ENCODE data around the gene NSUN6. TPM values are rescaled to one million over a fixed set of nuclear protein-coding genes. Genes with fewer than 3 reads are reported as not detected.

Gene NSUN6
- total RNA-seq, 6 experiments from 2014 or later: 3.7 to 6.0 (median 5.3) TPM

DNA sequence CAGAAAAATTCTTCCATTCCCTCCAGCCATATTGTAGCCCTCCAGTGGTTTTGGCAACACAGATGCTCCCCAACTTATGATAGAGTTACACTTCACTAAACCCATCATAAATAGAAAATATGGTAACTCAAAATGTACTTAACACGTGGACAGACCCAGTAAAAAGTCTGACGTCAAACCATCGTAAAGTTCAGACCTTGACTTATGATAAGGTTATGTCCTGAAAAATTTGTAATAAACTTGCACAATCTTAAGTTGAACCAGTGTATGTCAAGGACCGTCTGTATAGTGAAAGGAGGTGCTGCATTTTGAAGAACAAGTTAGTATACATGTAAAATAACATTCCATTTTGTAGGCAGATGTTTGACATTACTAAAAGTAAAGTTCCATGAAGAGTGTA, 142.8 kb downstream of the NSUN6 start:
- H3K36me3 Mint-ChIP-seq (ENCODE audit: low read depth): no peaks in the 10 kb centered on the region
- no peak overlapping the region for H3K4me3 Mint-ChIP-seq
- peaks cover 4% of the 10 kb centered on the region; the same call in 1 of the 2 replicates for H3K9me3 Mint-ChIP-seq
- no peaks in the 10 kb centered on the region; the same call in 1 of the 2 replicates for H3K27me3 Mint-ChIP-seq (ENCODE audit: insufficient read depth)
- peaks cover 9% of the 10 kb centered on the region; the same call in 1 of the 2 replicates for H3K4me1 Mint-ChIP-seq (ENCODE audit: low read depth)
- TF ChIP-seq, protein P1, sequence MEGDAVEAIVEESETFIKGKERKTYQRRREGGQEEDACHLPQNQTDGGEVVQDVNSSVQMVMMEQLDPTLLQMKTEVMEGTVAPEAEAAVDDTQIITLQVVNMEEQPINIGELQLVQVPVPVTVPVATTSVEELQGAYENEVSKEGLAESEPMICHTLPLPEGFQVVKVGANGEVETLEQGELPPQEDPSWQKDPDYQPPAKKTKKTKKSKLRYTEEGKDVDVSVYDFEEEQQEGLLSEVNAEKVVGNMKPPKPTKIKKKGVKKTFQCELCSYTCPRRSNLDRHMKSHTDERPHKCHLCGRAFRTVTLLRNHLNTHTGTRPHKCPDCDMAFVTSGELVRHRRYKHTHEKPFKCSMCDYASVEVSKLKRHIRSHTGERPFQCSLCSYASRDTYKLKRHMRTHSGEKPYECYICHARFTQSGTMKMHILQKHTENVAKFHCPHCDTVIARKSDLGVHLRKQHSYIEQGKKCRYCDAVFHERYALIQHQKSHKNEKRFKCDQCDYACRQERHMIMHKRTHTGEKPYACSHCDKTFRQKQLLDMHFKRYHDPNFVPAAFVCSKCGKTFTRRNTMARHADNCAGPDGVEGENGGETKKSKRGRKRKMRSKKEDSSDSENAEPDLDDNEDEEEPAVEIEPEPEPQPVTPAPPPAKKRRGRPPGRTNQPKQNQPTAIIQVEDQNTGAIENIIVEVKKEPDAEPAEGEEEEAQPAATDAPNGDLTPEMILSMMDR (IDR thresholded peaks at IDR 0.05): no peak
- DNase-seq: no peak
- H3K27ac Mint-ChIP-seq: no peak overlapping the region

DNA sequence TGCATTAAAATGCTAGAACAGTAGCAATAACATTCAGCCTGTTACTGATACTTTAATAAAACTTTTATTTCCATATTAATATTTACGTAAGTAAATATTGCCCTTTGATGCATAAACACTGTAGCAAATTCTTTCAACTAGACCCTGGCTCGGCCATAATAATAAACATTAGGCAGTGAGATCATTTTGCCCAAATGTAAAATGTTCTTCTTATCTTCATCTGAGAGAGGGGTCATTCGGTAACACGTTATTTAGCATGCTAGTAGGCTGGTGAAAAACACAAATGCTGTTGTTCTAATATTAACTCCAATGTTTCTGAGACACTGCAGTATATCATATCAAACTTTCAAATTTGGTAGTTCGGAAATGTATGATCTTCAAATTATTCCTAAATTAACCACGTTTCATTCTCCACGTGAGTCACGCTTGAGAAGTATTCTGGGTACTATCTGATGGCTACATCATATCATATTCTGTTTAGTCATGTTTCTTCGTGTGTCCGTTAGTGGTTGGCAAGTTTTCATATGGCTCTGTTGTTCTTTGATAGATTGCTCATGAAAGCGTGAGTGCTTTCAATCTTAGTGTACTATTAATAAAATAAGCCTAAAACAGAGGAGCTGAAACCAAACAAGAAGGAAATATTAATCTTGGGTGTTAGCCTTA, 145.8 kb downstream of the NSUN6 start:
- no peaks in the 10 kb centered on the region; the same call in none of the 2 replicates for H3K27me3 Mint-ChIP-seq (ENCODE audit: insufficient read depth)
- H3K4me1 Mint-ChIP-seq (ENCODE audit: low read depth): peaks cover 24% of the 10 kb centered on the region; the same call in 1 of the 2 replicates
- peak overlapping the region; percentile 42; the same call in 1 of the 2 replicates for H3K4me3 Mint-ChIP-seq
- no peaks in the 10 kb centered on the region for H3K9me3 Mint-ChIP-seq
- TF ChIP-seq, protein P1 (IDR thresholded peaks at IDR 0.05): no peak
- no peak overlapping the region; the same call in 1 of the 2 replicates for H3K27ac Mint-ChIP-seq
- no peak for DNase-seq
- no peaks in the 10 kb centered on the region for H3K36me3 Mint-ChIP-seq (ENCODE audit: low read depth)

GRCh38 chr10:18504161-18504560, 147.2 kb downstream of the NSUN6 start:
- Mint-ChIP-seq H3K36me3 (ENCODE audit: low read depth) (no peaks in the 10 kb centered on the region), H3K4me3 (no peak overlapping the region)
- TF ChIP-seq, protein P1 (IDR thresholded peaks at IDR 0.05): no peak

DNA sequence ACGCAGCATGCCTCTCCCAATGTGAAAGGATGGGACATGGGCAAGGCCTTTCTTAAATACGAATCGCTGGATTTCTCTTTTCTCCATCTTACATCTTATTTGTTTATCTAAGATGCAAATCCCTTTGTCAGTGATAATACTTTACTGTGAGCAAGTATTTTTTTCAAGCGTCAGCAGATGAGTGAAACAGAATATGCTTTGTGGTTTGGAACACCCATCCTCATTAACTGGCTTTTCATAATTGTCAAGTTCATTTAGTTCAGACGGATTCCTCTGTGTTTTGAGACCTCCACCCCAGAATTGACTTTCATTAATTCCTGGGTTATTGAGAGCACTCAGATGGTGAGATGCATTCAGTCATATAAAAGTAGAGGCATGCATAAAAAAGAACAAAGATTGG, 149.8 kb downstream of the NSUN6 start:
- TF ChIP-seq, protein P1 (IDR thresholded peaks at IDR 0.05): no peak
- peaks cover 39% of the 10 kb centered on the region; the same call in 1 of the 2 replicates for H3K4me1 Mint-ChIP-seq (ENCODE audit: low read depth)
- no peak for DNase-seq
- H3K36me3 Mint-ChIP-seq (ENCODE audit: low read depth): no peaks in the 10 kb centered on the region
- no peaks in the 10 kb centered on the region for H3K9me3 Mint-ChIP-seq
- H3K27me3 Mint-ChIP-seq (ENCODE audit: insufficient read depth): peaks cover 2% of the 10 kb centered on the region; the same call in 1 of the 2 replicates
- peak overlapping the region; percentile 81 for H3K4me3 Mint-ChIP-seq
- peak overlapping the region; percentile 19; the same call in 1 of the 2 replicates for H3K27ac Mint-ChIP-seq

More at GRCh38 chr10:18504161-18504560, 147.2 kb downstream of the NSUN6 start:
- H3K27ac Mint-ChIP-seq: no peak overlapping the region
- no peaks in the 10 kb centered on the region for H3K9me3 Mint-ChIP-seq
- H3K27me3 Mint-ChIP-seq (ENCODE audit: insufficient read depth): peaks cover 2% of the 10 kb centered on the region; the same call in 1 of the 2 replicates
- no peak for DNase-seq
- H3K4me1 Mint-ChIP-seq (ENCODE audit: low read depth): peaks cover 34% of the 10 kb centered on the region; the same call in 1 of the 2 replicates

DNA sequence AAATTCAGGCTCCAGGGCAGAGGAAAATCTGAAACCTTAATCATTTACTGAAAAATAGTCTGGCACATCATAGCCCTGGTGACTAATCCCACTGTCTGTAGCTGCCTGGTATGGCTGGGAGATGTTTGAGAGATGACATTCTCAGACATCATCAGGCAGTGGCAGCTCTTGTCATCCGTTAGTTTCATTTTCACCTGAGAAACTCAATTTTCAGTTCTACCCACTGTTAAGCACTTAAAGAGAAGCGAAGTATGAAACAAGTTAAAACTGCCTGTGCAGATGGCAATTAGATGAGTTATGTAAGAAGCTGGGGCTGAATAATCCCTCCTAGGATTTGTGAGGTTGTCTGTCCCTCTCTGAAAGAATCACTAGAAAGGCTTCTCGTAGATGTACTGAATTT, 150.2 kb downstream of the NSUN6 start:
- H3K4me3 Mint-ChIP-seq: peak overlapping the region; percentile 81
- TF ChIP-seq, protein P1 (IDR thresholded peaks at IDR 0.05): no peak
- DNase-seq: peak; percentile 10
- no peaks in the 10 kb centered on the region for H3K36me3 Mint-ChIP-seq (ENCODE audit: low read depth)
- peaks cover 39% of the 10 kb centered on the region; the same call in 1 of the 2 replicates for H3K4me1 Mint-ChIP-seq (ENCODE audit: low read depth)
- peak overlapping the region; percentile 19; the same call in 1 of the 2 replicates for H3K27ac Mint-ChIP-seq
- peaks cover 2% of the 10 kb centered on the region; the same call in 1 of the 2 replicates for H3K27me3 Mint-ChIP-seq (ENCODE audit: insufficient read depth)
- H3K9me3 Mint-ChIP-seq: no peaks in the 10 kb centered on the region

All from HFFc6 (cell line).